GM18907 (cell line): ENCODE measurements around the gene NPY4R.
"Not testable (repeated sequence)": the region's sequence is repeated elsewhere in the genome, so short reads cannot be mapped to it uniquely, and the experiment has no call there.

ENCODE experiments used
- ATAC-seq: cut with Tn5 transposase; IDR thresholded peaks from one replicate; pipeline ENCODE4 v1.9.1; 2021; ENCODE audit warnings: mild to moderate bottlenecking, moderate library complexity; ENCODE audit not compliant: unreplicated experiment

Gene NPY4R, protein sequence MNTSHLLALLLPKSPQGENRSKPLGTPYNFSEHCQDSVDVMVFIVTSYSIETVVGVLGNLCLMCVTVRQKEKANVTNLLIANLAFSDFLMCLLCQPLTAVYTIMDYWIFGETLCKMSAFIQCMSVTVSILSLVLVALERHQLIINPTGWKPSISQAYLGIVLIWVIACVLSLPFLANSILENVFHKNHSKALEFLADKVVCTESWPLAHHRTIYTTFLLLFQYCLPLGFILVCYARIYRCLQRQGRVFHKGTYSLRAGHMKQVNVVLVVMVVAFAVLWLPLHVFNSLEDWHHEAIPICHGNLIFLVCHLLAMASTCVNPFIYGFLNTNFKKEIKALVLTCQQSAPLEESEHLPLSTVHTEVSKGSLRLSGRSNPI

DNA sequence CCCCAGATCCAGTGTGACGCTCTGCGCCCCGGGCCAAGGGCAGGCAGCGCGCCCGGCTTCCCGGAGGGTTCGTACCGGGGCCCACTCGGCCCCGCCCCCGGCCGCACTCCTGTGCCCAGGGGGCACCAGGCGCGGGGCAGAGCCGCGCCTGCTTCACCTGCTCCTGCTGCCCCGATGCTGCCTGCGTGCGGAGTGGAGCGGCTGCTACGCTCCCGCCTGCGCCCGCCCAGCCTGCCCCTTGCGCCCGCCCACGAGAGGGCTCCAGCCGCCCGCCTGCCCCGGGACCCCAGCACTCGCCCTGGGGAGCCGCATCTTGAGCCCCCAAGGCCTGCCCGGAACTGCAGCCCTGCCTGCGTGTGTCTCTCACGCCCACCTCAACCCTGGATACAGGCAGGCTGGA lies at the start of gene NPY4R:
Gene NPY4R (minus strand): TSS at position 194 of the 400 bp plus-strand sequence. CDS start 3,323 bp downstream, outside the sequence.
- ATAC-seq: not testable (repeated sequence)

- no peak for ATAC-seq
These were observed 49.6 kb upstream of the NPY4R start for GRCh38 chr10:46515366-46515765.

GRCh38 chr10:46514899-46515298 lies 49.1 kb upstream of the NPY4R start:
- no peak for ATAC-seq

DNA sequence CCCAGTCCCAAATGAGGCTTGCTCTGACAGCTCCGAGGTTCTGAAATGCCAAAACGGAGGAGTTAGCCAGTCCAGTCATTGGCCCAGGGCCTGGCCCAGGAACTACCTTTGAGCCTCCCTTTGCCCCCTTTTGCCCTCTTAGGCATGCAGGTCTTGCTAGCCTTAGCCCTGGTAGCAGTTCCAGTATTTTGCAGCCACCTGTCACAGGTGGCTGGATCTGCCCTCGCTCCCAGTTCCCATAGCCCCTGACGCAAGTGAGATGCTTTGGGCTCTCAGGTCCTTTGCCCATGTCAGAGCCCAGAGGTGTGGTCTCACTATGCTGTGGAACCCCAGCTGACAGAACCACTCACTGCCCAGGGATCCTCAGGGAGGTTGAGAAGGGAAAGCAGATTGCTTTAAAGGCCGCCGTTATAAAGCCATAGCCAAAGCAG lies 48.7 kb upstream of the NPY4R start:
- no peak for ATAC-seq

DNA sequence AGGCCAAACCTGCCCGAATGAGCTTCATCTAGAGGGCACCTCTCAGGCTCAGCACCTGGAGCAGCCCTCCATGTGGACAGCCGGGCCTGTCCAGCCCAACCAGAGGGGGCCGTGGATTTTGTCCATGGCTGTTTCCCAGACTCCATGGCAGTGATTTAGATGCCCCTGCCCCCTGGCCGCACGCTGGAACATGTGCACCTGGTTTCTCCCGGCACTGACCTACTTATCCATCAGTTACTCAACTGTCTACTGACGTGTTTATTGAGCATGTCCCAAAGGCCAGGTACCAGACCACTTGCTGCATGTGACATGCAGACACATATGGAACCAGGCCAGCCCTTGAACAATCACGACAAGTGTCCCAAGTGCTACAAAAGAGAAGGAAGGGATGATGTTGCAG lies 47.6 kb upstream of the NPY4R start:
- not testable (repeated sequence) for ATAC-seq

DNA sequence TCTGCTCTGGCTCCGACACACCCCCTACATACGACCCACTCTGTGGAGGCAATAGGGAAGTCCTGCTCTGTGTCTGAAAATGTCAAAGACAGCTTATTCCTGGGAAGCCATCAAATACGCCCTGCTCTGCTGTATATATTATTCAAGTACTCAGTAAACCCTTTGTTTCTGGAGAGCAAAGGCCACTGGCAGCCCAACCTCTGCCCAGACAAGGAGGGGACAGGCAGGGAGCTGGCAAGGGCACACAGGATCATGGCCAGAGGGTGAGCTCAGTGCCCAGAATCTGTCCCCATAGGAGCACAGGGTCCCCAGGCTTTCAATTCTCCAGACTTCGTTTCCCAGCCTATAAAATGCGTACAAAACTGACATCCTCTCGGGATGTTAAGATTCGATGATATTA lies 47.0 kb upstream of the NPY4R start:
- not testable (repeated sequence) for ATAC-seq

- not testable (repeated sequence) for ATAC-seq
These were observed 46.2 kb upstream of the NPY4R start for GRCh38 chr10:46512002-46512401.

DNA sequence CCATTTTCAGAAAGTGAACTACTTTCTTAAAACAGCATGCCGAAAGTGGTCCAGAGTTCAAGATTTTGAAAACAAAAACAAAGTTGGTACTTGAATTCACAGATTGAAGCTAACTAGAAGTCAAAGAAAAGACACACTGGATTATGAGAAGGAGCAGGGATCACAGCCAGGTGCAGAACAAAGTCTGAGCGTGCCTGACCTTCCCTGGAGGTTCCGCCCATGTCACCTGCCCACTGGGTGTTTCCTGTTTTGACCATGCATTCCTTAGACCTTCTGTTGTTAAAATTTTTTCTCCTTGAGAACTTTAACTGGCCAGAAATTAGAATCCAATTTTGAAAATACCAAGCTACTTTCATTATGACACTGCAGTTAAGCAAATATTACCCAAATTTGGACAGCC lies 34.2 kb upstream of the NPY4R start:
- not testable (repeated sequence) for ATAC-seq

DNA sequence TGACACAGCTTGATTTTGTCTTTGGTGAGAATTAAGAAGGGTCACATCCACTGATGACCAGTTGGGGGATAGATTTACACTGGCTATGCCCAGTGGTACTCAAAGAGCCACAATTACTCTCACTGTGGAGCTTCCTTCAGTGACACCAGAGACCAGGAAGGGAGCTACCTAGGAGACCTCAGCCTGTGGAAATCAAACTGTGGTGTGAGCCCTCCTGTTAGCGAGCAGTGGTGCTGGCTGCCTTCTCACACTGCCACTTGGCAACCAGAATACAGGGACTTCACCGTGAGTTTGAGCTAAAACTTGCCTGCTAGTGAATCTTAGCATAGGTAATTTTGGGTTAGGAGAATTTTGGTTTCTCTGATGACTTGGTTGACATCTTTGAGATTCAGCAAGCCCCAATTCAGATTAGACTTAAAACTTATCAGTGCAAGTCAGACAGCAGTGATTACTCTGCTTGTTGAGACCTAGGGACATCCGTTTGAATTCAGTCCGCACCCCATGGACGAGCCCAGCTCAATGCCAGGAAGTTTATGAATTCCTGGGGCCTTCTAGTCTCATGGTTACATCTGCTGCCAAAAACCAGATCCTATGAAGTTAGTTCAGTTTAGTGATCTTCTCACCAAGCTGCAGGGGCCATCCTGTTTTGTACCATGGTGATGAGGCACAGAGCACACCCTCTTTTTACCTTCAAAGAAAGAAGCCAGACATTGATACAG lies 33.4 kb upstream of the NPY4R start:
- ATAC-seq: not testable (repeated sequence)

GRCh38 chr10:46497878-46498277 lies 32.1 kb upstream of the NPY4R start:
- ATAC-seq: not testable (repeated sequence)

GRCh38 chr10:46497401-46497800 lies 31.6 kb upstream of the NPY4R start:
- ATAC-seq: not testable (repeated sequence)

- ATAC-seq: not testable (repeated sequence)
These were observed 25.8 kb upstream of the NPY4R start for GRCh38 chr10:46491364-46492114.

- not testable (repeated sequence) for ATAC-seq
These were observed 24.5 kb upstream of the NPY4R start for GRCh38 chr10:46490285-46490684.

DNA sequence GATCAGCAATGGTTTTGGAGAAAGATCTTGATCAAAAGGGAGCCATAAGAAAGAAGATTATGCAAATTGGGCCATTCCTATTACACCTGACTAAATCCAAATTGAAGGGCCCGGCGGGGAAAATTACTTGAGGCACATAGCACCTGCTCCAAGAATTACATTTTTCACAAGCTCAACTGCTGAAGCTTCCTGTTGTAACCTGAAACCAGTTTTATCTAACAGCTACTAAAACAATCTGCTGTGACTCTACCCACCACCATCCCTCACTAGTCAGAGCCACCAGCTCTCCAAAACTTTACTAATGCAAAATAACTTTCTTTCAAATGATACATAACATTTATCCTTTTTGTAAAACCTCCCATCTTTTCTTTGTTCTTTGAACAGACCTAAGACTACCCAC lies 20.7 kb upstream of the NPY4R start:
- not testable (repeated sequence) for ATAC-seq

GRCh38 chr10:46474746-46475320 lies 9.1 kb upstream of the NPY4R start:
- not testable (repeated sequence) for ATAC-seq

DNA sequence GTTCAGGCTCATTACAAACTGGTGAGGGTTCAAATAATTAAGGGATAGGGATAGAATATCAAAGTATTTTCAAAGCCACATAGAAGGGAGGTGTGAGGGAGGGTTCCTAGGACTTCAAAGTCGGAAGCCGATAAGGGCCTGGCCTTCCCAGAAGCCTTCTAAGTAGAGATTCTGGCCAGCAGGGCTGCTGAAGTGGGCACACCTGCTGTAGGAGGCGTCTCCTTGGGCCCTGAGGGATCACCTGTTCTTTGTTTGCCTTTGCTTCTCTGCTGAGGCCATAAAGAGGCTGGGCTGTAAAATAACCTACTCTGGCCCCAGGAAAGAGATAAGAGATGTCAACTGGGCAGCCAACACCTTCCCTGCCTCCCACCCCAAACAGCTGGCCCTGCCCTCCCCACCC lies 8.0 kb upstream of the NPY4R start:
- ATAC-seq: not testable (repeated sequence)

DNA sequence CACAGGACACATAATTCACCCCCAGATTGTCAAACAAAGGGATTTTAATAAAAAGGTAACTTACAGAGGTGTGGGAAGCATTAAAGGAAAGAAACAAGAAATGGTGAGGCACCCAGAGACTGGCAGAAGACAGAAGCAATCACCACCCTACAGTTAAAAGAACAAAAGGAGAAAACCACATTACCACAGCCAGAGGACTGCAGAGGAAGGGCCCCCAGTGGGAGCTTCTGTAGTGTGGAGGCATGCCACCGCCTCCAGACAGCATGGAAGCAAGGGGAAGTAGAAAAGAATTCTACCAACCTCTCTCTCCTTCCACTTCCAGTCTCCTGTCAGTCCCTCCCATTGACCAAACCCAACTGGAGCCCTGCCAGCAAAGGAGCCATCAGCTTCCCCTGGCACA lies 4.4 kb upstream of the NPY4R start:
- ATAC-seq: not testable (repeated sequence)

DNA sequence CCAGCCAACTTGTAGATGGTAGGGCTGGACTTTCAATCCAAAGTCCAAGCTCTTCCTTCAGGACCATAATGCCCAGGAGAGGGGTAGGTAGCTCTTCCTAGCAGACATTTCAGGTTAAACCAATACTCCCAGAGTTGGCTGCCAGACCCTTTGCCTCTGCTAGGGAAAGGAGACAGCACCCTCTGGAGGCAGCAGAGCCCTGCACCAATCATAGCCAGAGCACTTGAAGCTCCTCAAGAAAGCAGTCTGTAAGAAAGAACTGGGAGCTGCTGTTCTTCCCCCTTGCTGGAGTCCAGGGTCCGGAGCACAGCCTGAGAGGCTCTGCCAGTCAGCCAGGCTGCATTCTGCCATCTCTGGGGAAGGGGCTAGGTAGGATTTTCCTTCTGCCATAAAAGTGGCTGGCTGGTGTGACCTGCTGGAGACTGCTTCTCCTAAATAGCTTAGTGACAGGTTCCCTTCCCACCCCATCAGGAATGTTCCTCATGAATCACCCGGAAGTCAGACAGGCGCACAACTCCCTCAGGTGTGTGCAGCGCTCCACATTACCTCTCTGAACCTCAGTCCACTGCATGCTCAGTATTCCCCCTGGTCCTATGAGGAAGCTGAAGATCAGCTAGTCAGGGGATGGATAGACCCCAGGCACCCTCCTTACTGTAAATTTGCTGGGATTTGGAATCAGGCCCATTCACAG lies 2.5 kb upstream of the NPY4R start:
- not testable (repeated sequence) for ATAC-seq

DNA sequence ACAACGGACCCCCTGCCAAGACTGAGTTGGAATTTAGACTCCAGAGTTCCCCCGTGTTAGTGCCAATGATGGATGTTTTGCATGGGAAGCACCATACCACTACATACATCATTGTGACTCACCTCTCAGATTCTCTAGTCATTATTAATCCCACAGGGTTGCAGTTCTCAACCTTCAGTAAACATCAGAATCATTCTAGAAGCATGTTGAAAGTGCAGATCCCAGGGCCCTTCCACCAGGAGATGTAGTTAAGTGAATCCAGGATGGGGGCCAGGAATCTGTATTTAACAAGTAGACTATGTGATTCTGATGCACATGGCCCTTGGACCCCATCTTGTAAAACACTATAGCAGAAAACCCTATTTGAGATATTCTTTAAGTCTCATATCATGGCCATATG lies 2.1 kb downstream of the NPY4R start:
- ATAC-seq: not testable (repeated sequence)

- ATAC-seq: not testable (repeated sequence)
These were observed 3.5 kb downstream of the NPY4R start for GRCh38 chr10:46462276-46462675.
